Hepatocyte (in vitro differentiated cells): ENCODE data around the gene LEP. TPM values are rescaled to one million over a fixed set of nuclear protein-coding genes. Genes with fewer than 3 reads are reported as not detected.

Experiments
- DNase-seq: peaks from one replicate; pipeline ENCODE4 v3.0.0-alpha.2; 2016; ENCODE audit warnings: low spot score
- H2AFZ ChIP-seq: fragments of 200-600 bp; sonication (generic); 2 replicates; pipeline ENCODE4 v1.6.0; 2016; ENCODE audit warnings: antibody characterized with exemption, mild to moderate bottlenecking
- H3K27ac ChIP-seq: fragments of 200-600 bp; sonication (generic); 2 replicates; pipeline ENCODE4 v1.5.1; 2016; ENCODE audit warnings: mild to moderate bottlenecking
- H3K27me3 ChIP-seq: fragments of 200-600 bp; sonication (generic); 2 replicates; pipeline ENCODE4 v1.6.1; 2016
- H3K36me3 ChIP-seq: fragments of 200-600 bp; sonication (generic); replicated peaks from 2 replicates; pipeline ENCODE4 v1.5.1; 2016; ENCODE audit warnings: low read depth; ENCODE audit not compliant: insufficient read depth
- H3K4me1 ChIP-seq: fragments of 200-600 bp; sonication (generic); 2 replicates; pipeline ENCODE4 v1.5.1; 2016; ENCODE audit warnings: mild to moderate bottlenecking, moderate library complexity; ENCODE audit not compliant: insufficient read depth
- H3K4me2 ChIP-seq: fragments of 200-600 bp; sonication (generic); 2 replicates; pipeline ENCODE4 v1.6.0; 2016
- H3K4me3 ChIP-seq: fragments of 200-600 bp; sonication (generic); 2 replicates; pipeline ENCODE4 v1.5.1; 2016; ENCODE audit warnings: mild to moderate bottlenecking
- H3K79me2 ChIP-seq: fragments of 200-600 bp; sonication (generic); 2 replicates; pipeline ENCODE4 v1.6.0; 2017; ENCODE audit warnings: mild to moderate bottlenecking
- H3K9me2 ChIP-seq: fragments of 200-600 bp; sonication (generic); replicated peaks from 2 replicates; pipeline ENCODE4 v1.6.0; 2017; ENCODE audit warnings: mild to moderate bottlenecking; ENCODE audit not compliant: insufficient read depth
- H3K9me3 ChIP-seq: fragments of 200-600 bp; sonication (generic); 2 replicates; pipeline ENCODE4 v1.5.1; 2016; ENCODE audit warnings: low read depth, mild to moderate bottlenecking
- H4K20me1 ChIP-seq: fragments of 200-600 bp; sonication (generic); 2 replicates; pipeline ENCODE4 v1.6.0; 2016; ENCODE audit warnings: mild to moderate bottlenecking; ENCODE audit not compliant: insufficient read depth, poor library complexity, severe bottlenecking
- CTCF ChIP-seq: fragments of 200-600 bp; sonication (generic); IDR thresholded peaks from 2 replicates; pipeline ENCODE4 v1.5.1; 2016; ENCODE audit warnings: antibody characterized with exemption, mild to moderate bottlenecking; ENCODE audit not compliant: poor library complexity
- EZH2 ChIP-seq: fragments of 200-600 bp; sonication (generic); IDR thresholded peaks from 2 replicates; pipeline ENCODE4 v1.6.1; 2016; ENCODE audit warnings: antibody characterized with exemption, mild to moderate bottlenecking, borderline replicate concordance
- EZH2phosphoT487 ChIP-seq: fragments of 200-600 bp; sonication (generic); IDR thresholded peaks from one replicate; pipeline ENCODE4 v1.6.1; 2018; ENCODE audit warnings: antibody characterized with exemption, mild to moderate bottlenecking, low read depth, moderate library complexity; ENCODE audit not compliant: unreplicated experiment, severe bottlenecking
- WGBS: methylation state at CpG from one replicate; pipeline ENCODE4 v1.1.6; 2016; ENCODE audit warnings: low lambda C conversion rate; ENCODE audit errors: missing lambda C conversion rate; 5-methylcytosine and 5-hydroxymethylcytosine counted together
- polyA plus RNA-seq: library from polyadenylated mRNA; unstranded; fragments of >200 nt; fragmentation: Nextera tagmentation; extraction: Ambion mirVana; gene quantifications from 2 replicates; pipeline ENCODE4 v1.2.1, GENCODE V29; 2016
- total RNA-seq: library from RNA; depleted of rRNA; stranded (reverse); fragments of >200 nt; gene quantifications from 2 replicates; pipeline ENCODE4 v1.2.3, GENCODE V29; 2014

Gene LEP
- total and polyA plus RNA-seq, 2 experiments from 2014 or later, result not detected

GRCh38 chr7:128259131-128260061 lies 18.3 kb downstream of the LEP start:
- H3K9me2 ChIP-seq, result no peaks in the 10 kb centered on the region
- H3K27me3 ChIP-seq, result no peaks in the 10 kb centered on the region
- no peak overlapping the region for H3K4me3 ChIP-seq
- no peak for TF ChIP-seq EZH2phosphoT487
- TF ChIP-seq EZH2, result no peak
- TF ChIP-seq CTCF, result no peak
- H4K20me1 ChIP-seq, result no peaks in the 10 kb centered on the region
- H3K4me1 ChIP-seq, result peaks cover 22% of the 10 kb centered on the region
- H3K4me2 ChIP-seq, result peak overlapping the region; percentile 18
- no peaks in the 10 kb centered on the region for H3K9me3 ChIP-seq
- peak; percentile 27 for DNase-seq
- no peak overlapping the region for H2AFZ ChIP-seq
- H3K36me3 ChIP-seq, result no peaks in the 10 kb centered on the region
- H3K27ac ChIP-seq, result peak overlapping the region; percentile 79
- WGBS, result 37% methylated on average over 11 of the region's 11 CpGs
- H3K79me2 ChIP-seq, result no peaks in the 10 kb centered on the region

GRCh38 chr7:128260069-128260795 lies 19.2 kb downstream of the LEP start:
- Histone ChIP-seq H3K9me2 (no peaks in the 10 kb centered on the region), H3K27me3 (no peaks in the 10 kb centered on the region), H3K4me2 (peak overlapping the region; percentile 18), H3K27ac (peak overlapping the region; percentile 79), H2AFZ (no peak overlapping the region), H3K36me3 (no peaks in the 10 kb centered on the region), H3K4me3 (no peak overlapping the region), H3K79me2 (no peaks in the 10 kb centered on the region), H3K9me3 (no peaks in the 10 kb centered on the region), H3K4me1 (peaks cover 22% of the 10 kb centered on the region), H4K20me1 (no peaks in the 10 kb centered on the region)
- WGBS, result 83% methylated on average over 12 of the region's 12 CpGs
- no peak for TF ChIP-seq CTCF
- no peak for TF ChIP-seq EZH2phosphoT487
- TF ChIP-seq EZH2, result no peak
- no peak for DNase-seq

- no peaks in the 10 kb centered on the region for H3K9me2 ChIP-seq
- no peak overlapping the region for H3K27ac ChIP-seq
- H3K4me3 ChIP-seq, result no peak overlapping the region
- no peak overlapping the region for H2AFZ ChIP-seq
- no peak overlapping the region for H3K4me2 ChIP-seq
- H3K27me3 ChIP-seq, result no peaks in the 10 kb centered on the region
- 96% methylated on average over 15 of the region's 15 CpGs for WGBS
- H3K9me3 ChIP-seq, result no peaks in the 10 kb centered on the region
- H4K20me1 ChIP-seq, result no peaks in the 10 kb centered on the region
- no peaks in the 10 kb centered on the region for H3K36me3 ChIP-seq
- no peak for DNase-seq
- H3K4me1 ChIP-seq, result peaks cover 36% of the 10 kb centered on the region
- no peaks in the 10 kb centered on the region for H3K79me2 ChIP-seq
- no peak for TF ChIP-seq EZH2phosphoT487
- TF ChIP-seq CTCF, result no peak
- TF ChIP-seq EZH2, result no peak
Measured at GRCh38 chr7:128262273-128263028, 21.4 kb downstream of the LEP start.
